GM19240 (cell line): ENCODE data around the gene GALNT3.

Experiments used
- DNase-seq: peaks from one replicate; pipeline ENCODE4 v3.0.0; 2011; ENCODE audit warnings: low spot score; ENCODE audit not compliant: insufficient read length

Gene GALNT3

DNA sequence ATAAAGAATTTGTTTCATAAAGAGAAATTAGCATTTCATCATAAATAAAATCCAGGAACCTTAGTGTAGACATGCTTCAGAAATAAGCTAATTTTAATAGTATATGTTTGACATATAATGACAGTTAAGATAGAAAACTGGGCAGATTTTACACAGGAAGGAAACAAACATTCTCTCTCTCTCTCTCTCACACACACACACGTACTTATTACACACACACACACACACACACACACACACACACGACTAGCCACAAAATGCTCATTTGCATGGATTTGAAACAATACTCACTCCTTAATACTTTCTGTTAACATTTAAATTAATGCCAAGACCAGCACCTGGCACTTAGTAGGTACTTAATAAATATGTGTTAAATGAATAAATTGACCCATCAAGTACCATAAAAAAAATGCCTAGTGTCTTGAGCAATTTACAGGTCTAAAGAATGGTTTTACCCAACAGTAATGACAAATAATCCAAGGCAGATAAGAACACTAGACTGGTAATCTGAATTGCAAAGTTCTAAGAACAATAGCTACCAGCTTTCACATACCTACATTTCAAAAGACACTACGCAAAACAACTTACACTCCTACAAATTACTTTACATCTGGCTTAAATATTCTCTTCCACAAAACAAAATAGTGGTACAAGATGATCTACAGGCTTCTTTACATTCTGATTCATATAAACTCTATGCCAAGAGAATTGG, 2.9 kb upstream of the GALNT3 start:
- no peak for DNase-seq

DNA sequence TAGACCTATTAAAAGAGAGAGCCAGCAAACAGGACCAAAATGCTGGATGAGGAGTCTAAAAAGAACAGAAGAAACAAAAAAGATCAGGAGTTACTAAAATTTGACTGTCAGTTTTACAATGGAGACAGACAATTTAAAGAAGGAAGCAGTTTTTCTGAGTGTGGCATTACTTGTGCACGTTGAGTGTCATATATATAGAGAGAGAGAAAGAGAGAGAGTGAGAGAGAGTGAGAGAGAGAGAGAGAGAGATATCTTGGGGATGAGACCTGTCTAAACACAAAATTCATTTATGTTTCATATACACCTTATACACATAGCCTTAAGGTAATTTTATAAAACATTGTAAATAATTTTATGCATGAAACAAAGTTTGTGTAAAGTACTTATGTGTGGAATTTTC, 2.1 kb upstream of the GALNT3 start:
- DNase-seq: no peak

DNA sequence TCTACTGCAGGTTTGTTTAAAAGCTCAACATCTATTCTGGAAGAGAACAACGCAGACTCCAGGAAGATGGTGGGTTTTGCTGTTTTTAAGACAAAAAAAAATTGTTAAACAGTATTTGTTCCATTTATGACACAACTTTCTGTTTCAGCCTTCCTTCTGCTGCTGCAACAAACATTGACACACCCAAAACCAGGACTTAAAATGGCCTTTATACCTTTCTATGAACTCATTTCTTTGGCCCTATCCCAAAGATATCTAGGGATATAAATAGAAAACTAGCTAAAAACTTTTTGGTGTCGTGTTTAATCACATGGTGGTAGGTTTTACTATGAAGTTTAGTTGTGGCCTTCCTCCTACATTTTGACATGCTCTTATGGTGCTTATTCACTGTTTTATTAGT, 964 bp upstream of the GALNT3 start:
- DNase-seq: no peak

DNA sequence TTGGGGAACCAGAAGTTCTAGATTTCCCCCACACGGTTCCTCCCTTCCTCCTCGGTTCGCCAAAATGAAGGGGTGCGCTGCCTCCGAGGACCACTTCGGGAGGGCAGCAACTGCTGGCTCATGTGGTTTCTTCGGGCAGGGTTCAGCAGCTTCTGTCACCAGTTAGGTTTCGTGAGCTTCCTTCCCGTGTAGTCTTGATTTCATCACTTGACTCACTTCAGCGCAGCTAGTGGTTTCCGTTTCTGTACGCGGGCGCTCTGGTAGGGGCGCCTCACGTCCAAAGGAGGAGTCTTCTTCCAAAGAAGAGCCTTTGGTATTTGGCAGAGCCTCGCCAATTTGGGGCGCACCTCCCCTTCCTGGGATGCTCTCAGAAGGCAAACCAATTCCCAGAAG, 485 bp upstream of the GALNT3 start:
- peak; percentile 29 for DNase-seq

DNA sequence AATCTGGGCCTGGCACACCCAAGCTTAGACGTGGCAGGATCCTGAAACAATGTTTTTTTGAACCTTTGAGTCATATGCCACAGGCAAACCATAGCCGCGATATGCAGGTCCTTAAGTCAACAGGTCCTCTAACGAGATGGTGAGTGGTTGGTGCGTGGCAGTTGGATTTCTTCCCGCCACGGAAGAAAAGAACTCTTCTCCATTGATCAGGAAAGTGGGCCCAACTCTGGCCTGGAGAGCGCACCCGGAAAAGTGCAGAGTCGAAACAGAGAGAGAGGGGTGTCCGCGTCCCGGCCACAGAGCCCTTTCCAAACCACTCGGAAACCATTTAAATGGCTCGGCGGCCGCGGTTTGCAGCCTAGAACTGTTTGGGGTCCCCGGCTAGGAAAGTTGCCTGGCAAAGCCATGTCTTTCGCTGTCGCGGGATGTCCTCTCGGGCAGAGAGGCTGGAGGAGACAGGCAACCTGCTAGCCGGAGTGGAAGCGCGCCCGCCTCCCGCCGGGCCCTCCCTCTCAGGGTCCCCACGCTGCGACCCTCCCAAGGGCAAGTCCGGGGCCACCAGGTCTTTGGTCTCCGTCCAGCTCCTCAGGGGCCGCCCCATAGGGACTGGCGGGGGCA, 777 bp downstream of the GALNT3 start:
- no peak for DNase-seq

DNA sequence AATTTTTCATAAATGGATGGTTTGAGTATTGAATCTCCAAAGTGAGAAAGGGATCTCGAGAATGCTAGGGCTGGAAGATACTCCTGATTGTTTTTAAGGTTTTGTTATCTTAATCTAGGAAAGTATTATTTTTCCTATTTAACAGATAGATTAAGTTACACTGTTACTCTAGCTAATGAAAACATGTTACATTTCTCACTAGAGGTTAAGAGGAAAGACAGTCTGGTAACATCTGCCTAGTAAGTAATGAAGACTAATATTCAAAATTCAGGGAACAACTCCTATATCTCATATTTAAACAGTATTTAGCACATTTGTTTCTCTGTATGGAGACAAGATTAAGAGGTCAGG, 2.0 kb downstream of the GALNT3 start:
- DNase-seq: no peak

DNA sequence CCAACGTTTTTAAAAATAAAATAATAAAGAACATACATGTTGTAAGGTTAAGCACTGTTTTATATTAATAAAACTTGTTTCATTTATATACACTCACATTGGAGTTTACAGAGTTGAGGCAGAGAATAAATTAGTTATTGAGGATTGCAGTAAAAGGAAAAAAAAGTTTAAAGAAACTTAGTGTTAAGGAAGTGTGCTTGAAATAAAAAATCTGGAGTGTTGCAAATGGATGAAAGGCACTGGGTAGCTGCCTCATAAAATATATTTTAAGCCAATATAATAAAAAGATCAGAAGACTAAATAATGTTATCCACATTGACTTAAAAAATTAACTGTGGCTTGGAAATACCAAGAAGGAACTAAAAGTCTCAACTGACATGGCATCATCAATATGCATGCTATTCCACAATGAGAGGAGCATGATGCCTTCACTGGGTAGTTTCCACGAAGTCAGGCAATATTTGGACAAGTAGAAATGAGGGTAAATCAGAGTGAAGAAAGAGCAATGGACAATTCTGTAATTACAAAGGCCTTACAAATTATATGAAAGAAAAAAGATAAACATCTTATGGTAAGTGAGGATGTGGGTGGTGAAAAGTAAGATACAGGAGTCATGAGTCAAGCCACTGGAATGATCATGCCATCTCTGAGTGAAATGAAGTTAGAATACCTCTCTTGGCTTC, 2.5 kb downstream of the GALNT3 start:
- DNase-seq: no peak

DNA sequence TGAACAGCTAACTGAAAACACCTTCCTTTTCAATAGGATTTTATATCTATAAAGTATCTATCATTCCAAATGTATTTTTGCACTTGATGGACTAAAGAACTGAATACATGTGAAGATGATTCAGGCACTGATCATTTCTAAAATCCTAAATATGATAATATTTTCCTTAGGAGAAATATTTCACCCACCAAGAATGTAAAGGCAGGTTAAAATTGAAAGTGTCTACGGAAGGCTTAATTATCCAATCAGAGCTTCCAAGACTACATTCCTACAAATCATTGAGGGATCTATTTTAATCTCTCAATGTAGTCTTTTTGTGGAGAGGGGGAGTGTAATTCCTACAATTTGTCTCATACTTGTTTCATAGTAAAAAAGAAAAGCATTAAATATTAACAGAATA, 3.6 kb downstream of the GALNT3 start:
- no peak for DNase-seq

DNA sequence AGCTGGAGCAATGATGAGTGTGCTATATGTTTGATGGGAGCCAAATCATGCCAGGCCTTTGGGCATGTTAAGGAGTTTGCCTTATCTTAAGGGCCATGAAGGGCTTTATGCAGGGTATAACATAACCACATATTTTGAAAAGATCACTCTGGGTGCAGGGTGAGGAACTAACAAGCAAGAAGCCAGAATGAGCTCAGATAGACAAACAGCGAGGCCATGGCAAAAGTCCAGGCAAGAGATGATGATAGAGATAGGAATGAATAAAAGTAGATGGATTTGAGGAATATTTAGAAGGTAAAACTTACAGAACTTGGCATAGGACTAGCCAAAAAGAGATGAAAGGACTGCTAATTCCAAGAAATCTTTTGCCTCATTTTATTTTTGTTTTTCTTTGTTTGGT, 6.7 kb downstream of the GALNT3 start:
- no peak for DNase-seq

DNA sequence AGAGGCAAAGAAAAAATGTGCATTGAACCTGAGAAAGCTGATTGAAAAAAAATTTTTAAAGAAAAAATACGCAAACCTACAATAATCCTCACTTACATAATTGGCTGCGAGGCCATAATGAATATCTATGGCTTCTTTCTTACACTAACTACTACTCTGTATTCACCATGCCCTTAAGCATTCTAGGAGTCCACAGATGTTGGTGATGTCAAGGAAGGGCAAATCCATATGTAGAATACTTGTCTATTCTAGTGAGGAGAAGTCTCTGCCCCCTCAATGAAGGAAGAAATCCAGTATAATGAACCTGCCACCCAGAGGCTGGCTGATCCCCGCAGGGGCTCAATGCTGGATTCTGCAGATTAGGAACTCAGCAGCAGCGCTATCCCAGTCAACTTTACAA, 14.3 kb downstream of the GALNT3 start:
- no peak for DNase-seq

DNA sequence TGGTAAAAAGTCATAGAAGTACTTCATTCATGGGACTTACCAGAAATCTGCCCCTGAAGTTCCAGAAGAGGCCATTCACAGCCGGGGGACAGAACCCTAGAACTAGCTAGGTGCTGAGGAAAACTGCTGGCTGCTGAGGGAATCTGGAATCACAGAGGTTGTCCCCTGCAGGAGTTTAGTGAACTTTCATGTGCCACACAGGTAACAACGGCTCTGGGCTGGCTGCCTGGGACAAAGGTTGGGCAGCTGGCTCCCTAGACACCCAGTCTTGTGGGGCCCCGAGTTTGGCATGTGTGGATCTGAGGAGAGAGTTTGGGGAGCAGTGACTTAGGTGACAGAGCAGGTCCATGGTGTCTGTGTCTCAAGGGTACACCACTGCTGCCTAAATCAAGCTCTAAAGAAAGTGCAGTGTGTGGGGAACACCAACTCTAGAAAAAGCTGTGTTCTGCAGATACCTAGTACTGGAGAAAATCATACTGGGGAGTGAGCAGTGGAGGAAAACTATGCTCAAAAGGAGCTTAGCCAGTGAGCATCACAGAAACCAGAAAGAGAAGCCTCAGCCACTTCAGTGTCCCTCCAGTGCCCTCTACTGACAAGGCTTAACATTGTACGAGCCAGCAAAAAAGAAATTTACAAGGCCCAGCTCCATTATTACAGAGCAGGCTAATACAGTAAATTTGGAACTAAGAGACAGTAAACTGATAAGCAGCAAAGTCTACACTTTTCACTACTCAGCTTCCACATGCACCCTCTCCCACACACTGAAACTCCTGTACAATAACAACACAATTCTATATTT, 15.2 kb downstream of the GALNT3 start:
- no peak for DNase-seq

DNA sequence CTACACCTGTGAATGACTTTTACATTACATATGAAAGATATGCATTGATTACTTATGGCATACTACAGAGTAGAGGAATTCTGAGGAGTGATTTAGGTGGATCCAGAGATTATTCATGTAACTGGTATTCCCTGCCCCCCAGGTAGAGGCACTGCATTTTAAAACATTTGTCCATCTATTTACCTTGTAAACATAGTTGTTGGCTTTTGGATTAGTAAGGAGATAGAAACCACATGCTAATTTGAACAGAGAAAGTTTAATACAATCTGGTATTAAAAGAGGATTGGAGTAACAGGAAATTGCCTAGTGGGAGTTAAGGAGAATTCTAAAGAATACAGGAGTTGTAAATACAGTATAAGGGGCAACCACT, 15.9 kb downstream of the GALNT3 start:
- DNase-seq: no peak

DNA sequence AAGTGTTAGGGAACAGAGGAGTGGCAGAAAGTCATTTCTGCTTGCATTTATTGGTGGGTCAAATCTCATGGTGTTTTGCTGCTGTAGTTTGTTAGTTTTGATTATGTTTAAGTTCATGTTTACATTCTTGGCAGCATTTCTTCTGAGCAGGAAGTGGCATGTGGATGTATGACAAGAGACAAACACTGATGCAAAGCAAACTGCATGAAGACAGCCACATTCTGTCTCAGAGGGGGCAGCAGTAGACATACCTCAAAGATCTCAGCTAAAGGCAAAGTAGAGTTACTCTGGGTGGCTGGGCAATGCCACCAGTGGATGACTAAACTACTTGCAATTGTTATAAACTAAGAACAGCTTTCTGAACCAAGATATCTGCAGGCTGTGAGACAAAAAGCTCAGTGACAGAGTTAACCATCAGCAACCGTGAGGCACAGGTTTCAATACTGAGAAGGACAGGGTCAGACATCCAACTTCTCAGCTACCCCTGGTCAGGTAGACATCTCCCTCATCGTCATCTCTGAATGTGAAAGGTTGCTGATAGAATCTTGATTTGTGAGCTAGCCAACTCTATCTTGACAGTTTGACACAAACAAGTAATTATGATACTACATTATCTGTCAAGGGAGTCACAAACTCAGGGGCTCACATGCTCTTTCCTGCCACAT, 16.4 kb downstream of the GALNT3 start:
- DNase-seq: no peak

DNA sequence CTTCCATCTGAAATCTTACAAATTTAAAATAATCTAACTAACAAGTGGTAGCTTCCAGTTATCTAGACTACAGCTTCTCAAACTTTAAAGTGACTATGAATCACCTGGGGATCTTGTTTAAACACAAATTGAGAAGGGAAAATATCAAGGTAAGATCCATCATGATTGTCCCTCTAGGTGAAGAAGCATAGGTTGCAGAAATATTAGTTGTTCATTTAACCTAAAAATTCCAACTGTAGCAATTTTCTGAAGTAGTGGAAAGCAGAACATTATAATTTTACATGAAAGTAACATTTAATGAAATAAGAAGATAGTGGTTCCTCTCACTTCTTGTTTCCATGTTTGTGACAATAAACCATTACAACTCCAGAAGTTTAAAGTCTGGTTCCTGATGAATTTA, 17.3 kb downstream of the GALNT3 start:
- DNase-seq: no peak

DNA sequence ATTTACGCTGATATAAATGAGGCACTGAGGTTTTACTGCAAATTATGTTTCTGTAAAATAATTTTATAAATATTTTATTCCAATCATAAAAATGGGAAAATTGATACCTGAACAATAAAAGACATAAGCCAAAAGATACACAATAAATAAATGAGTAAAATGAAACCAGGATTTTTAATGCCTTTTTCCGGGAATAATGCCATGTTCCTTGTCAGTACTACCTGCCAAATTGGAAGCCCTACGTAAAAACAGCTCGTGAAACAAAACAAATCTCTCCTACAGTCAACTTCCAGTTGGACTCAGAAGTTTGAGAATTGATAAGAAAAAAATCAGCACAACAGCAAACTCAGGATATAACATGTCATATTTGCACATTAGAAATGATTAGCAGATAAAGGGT, 18.0 kb downstream of the GALNT3 start:
- no peak for DNase-seq

DNA sequence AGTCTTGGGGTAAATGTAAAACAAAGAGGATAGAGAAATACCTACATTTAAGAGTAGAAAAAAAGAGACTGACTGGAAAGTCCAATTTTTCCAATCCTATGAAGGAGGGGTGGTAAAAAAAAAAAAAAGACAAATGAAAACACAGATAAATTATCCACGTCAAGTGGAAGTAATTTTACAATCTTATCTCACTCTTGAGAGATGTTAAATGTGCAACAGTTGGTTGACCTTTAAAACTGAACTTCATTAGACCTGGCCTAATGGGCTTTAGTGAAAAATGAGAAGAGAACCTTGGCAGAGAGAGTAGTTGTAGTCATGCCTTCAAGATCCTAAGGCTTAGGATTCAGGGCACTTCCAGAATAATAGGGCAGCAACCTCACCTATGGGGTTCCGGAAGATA, 20.4 kb downstream of the GALNT3 start:
- no peak for DNase-seq

DNA sequence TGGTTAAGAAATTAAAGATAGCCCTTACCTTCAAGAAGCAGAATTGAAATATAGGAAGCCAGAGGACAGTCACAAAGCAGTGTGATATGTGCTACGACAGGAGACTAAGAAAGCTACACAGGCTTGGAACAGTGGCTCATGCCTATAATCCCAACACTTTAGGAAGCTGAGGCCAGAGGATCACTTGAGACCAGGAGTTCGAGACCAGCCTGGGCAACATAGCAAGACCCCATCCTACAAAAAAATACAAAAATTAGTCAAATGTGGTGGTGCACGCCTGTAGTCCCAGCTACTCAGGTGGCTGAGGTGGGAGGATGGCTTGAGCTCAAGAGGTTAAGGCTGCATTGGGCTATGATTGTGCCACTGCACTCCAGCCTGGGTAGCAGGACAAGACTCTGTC, 21.9 kb downstream of the GALNT3 start:
- DNase-seq: no peak

DNA sequence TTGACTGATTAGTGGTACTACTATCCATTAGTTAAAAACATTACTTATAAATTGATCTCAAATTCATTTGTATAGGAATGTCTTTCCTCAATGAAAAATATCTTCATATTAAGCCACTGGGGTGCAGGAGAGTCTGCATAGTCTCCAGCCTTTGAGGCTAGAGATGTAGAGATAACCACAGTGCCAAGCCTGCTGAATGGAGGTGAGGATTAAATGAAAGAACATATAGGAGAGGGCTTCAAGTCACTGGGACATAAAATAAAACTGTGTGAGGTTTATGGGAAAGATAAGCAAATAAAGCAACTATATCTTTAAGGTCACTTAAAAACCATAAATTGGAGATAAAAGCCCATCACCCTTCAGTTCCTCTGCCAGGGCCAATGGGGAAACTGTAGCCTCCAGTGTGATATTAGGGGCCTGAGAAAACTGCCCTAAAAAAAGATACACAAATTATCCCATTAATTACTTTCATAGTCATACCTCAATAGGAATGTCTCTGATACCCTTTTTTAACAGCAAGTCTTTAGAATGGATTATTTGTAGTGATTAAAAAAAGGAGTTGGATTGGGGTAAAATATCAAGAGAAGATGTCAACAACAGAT, 27.6 kb downstream of the GALNT3 start:
- no peak for DNase-seq

DNA sequence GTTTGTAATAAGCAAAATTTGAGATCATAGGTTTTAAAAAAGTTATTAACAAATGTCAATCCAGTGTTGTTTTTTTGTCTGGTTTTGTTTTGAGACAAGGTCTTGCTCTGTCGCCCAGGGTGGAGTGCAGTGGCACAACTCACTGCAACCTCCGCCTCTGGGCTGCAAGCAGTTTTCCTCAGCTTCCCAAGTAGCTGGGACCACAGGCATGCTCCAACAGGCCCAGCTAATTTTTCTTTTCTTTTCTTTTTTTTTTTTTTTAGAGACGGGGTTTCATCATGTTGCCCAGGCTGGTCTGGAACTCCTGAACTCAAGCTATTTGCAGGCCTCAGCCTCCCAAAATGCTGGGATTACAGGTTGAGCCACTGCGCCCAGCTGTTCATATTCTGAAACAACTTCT, 31.3 kb downstream of the GALNT3 start:
- DNase-seq: no peak

DNA sequence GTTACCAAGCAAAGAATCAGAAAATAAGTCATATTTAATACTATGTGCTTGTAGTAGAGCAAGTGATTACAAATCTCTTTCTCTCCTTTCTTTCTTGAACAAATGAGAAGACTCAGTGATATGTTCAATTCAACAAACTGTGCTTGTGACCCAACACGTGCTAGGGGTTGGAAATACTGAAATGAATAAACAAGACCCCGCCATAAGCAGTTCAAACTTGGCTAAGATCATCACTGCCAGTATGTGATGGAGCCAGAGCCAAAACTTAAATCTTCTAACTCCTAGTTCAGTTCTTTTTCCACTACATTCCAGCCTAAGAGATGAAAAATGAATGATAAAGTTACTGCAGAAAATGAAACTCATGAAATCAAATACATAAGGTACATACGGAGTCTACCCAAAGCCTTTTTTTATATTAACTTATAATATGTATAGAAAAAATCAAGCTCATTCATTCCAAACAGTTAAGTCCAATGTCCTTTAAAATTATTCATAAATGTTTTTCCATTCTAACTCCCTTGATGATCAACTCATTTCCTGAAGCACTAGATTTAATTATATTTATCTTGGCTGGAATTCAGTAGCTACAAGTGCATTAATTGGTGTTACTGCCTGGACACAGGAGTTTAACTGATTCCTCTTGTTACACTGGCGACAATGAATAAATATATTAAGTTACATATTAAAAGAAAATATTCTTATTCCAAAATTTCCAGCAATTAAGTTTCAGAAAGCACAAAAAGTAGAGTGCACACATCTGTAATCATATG, 36.0 kb downstream of the GALNT3 start:
- no peak for DNase-seq

DNA sequence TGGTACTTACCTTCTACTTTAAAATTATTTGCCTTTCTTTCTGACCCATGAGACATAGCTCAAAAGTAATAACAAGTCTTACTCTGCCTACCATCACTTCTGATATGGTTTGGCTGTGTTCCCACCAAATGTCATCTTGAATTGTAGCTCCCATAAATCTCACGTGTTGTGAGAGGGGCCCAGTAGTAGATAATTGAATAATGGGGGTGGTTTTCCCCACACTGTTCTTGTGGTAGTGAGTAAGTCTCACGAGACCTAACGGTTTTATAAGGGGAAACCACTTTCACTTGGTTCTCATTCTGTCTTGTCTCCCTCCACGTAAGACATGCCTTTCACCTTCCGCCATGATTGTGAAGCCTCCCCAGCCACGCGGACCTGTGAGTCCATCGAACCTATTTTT, 47.5 kb downstream of the GALNT3 start:
- no peak for DNase-seq
